OCI-LY7 (cell line): ENCODE data around the gene IMMP2L. TPM values are rescaled to one million over a fixed set of nuclear protein-coding genes. Genes with fewer than 3 reads are reported as not detected.

Experiments
- BruUV-seq: library from RNA; stranded (reverse); fragments of 400-500 nt; replicated peaks from 2 replicates; lab custom pipeline; 2021; lab: Mats Ljungman, UMichigan
- CTCF ChIA-PET: fragments of 300-600 bp; sonication (Branson Sonifier 250); formaldehyde crosslinking; loops from one replicate; lab custom pipeline; 2022; ENCODE audit warnings: antibody characterized with exemption; ENCODE audit not compliant: unreplicated experiment; lab: Charles Lee
- POLR2A ChIA-PET: fragments of 300-600 bp; sonication (Branson Sonifier 250); formaldehyde crosslinking; loops from one replicate; lab custom pipeline; 2022; ENCODE audit warnings: antibody characterized with exemption; lab: Charles Lee
- DNase-seq: peaks from one replicate; pipeline ENCODE4 v3.0.0-alpha.2; 2015; ENCODE audit warnings: low spot score
- H2AFZ ChIP-seq: fragments of 200-600 bp; sonication (generic), shearing (Covaris generic); 2 replicates; pipeline ENCODE4 v1.6.1; 2014; ENCODE audit warnings: mild to moderate bottlenecking, antibody characterized with exemption, low read length, moderate library complexity
- H3K27ac ChIP-seq: fragments of 200-600 bp; sonication (generic); 2 replicates; pipeline ENCODE4 v1.5.1; 2014; ENCODE audit warnings: mixed run types, low read depth, mild to moderate bottlenecking, moderate library complexity, low read length, inconsistent platforms; ENCODE audit not compliant: poor library complexity, severe bottlenecking
- H3K36me3 ChIP-seq: fragments of 200-600 bp; sonication (generic); 2 replicates; pipeline ENCODE4 v1.6.1; 2014; ENCODE audit warnings: mild to moderate bottlenecking, antibody characterized with exemption, low read length, moderate library complexity, mixed read lengths; ENCODE audit not compliant: insufficient read depth
- H3K4me1 ChIP-seq: fragments of 200-600 bp; sonication (generic); 2 replicates; pipeline ENCODE4 v1.5.1; 2014; ENCODE audit warnings: mild to moderate bottlenecking, low read length; ENCODE audit not compliant: insufficient read depth, poor library complexity, severe bottlenecking
- H3K4me2 ChIP-seq: fragments of 200-600 bp; sonication (generic); 2 replicates; pipeline ENCODE4 v1.6.1; 2014; ENCODE audit warnings: mild to moderate bottlenecking, low read length
- H3K4me3 ChIP-seq: fragments of 200-600 bp; sonication (generic); 2 replicates; pipeline ENCODE4 v1.5.1; 2014; ENCODE audit warnings: mild to moderate bottlenecking, low read depth, low read length; ENCODE audit not compliant: poor library complexity, severe bottlenecking
- H3K79me2 ChIP-seq: fragments of 200-600 bp; sonication (generic); 2 replicates; pipeline ENCODE4 v1.6.1; 2016; ENCODE audit warnings: low read depth, mild to moderate bottlenecking, low read length, moderate library complexity, mixed read lengths; ENCODE audit not compliant: insufficient read depth
- H3K9me2 ChIP-seq: fragments of 200-600 bp; sonication (generic); 2 replicates; pipeline ENCODE4 v1.6.1; 2016; ENCODE audit warnings: mild to moderate bottlenecking, low read length, mixed read lengths; ENCODE audit not compliant: insufficient read depth
- H3K9me3 ChIP-seq: fragments of 200-600 bp; sonication (generic); 2 replicates; pipeline ENCODE4 v1.6.1; 2014; ENCODE audit warnings: mild to moderate bottlenecking, mixed run types, low read length, mixed read lengths
- H4K20me1 ChIP-seq: fragments of 200-600 bp; sonication (generic); 2 replicates; pipeline ENCODE4 v1.6.1; 2014; ENCODE audit warnings: mild to moderate bottlenecking, antibody characterized with exemption, low read length, moderate library complexity, mixed read lengths; ENCODE audit not compliant: insufficient read depth
- EZH2phosphoT487 ChIP-seq: fragments of 200-600 bp; sonication (generic); IDR thresholded peaks from 2 replicates; pipeline ENCODE4 v1.6.1; 2018; ENCODE audit warnings: low read depth, borderline replicate concordance, mild to moderate bottlenecking, mixed run types, antibody characterized with exemption, low read length, moderate library complexity, mixed read lengths
- intact Hi-C: fragments of 100-400 bp; cut with micrococcal nuclease; formaldehyde crosslinking; loops from one replicate; pipeline ENCODE4 v1.10.0; 2022; ENCODE audit not compliant: unreplicated experiment
- total RNA-seq, 2 experiments: library from RNA; depleted of rRNA in 1 of 2; stranded (reverse); fragments of >200 nt in 1 of 2; shearing (Covaris generic) in 1 of 2; gene quantifications; 2 replicates each; pipeline ENCODE4 v1.2.3, GENCODE V29; 2014 to 2022
- TF ChIP-seq, protein P1 (sequence below): fragments of 200-600 bp; sonication (generic); conservative IDR thresholded peaks from 2 replicates; pipeline ENCODE4 v1.5.1; 2014; ENCODE audit warnings: mild to moderate bottlenecking, antibody characterized with exemption, low read length, moderate library complexity, mixed read lengths

The IMMP2L gene
- total RNA-seq, 2 experiments from 2014 or later: 8.0 to 25.4 TPM

DNA sequence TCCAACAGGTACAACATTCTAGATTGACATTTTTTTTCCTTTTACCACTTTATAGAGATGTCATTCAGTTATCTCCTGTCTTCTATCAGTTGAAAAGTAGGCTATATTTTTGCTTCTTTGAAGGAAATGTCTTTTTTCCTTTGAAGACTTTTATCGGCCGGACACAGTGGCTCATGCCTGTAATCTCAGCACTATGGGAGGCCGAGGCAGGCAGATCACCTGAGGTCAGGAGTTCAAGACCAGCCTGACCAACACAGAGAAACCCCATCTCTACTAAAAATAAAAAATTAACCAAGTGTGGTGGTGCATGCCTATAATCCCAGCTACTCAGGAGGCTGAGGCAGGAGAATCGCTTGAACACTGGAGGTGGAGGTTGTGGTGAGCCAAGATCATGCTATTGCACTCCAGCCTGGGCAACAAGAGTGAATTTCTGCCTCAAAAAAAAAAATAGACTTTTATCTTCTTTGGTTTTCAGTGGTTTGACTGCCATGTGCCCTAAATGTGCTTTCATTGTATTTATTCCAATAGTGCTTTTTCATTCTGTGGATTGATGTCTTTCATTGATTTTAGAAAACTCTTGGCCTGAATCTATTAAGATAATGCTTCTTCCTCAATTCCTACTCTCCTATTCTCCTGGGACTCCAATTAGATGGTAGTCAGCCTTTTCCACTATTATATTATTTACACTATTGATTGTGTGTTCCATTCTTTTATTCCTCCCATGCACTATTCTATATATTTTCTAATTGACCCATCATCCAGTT is 84.6 kb downstream of the IMMP2L start:
- CTCF ChIA-PET: no interaction called here

DNA sequence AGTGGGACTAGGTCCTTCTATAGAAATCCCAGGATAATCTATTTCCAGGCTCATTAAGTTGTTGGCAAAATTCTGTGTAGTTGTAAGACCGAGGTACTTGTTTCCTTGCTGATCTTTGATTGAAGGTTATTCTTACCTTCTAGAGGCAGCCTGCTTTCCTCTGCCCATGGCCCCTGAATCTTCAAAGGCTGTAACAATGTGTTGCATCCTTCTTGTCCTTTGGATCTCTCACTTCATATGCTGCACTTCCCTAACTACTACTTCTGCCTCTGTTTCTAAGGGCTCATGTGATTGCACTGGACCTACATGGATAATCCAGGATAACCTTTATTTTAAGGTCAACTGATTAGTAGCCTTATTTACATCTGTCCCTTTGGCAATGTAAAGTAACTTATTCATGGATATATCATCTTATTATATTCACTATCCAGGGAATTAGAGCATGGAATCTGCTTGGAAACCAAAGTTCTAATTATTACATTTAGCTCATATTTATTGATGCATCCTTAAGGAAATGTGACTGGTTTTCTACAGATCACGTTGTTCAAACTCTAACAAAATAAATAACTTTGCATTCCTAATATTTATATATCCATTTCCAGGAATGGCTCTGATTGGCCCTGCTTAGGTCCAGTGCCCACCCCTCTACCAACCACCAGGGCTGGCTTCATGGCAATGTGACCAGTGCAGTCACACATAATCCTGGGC is 85.6 kb downstream of the IMMP2L start:
- H3K79me2 ChIP-seq: no peaks in the 10 kb centered on the region
- H3K4me2 ChIP-seq: no peak overlapping the region
- H3K9me3 ChIP-seq: no peaks in the 10 kb centered on the region
- H2AFZ ChIP-seq: no peak overlapping the region
- H3K4me1 ChIP-seq: no peaks in the 10 kb centered on the region
- H3K9me2 ChIP-seq: no peaks in the 10 kb centered on the region
- no peaks in the 10 kb centered on the region for H3K36me3 ChIP-seq
- intact Hi-C loops: no loop called here
- no peaks in the 10 kb centered on the region for H4K20me1 ChIP-seq
- BruUV-seq: no TSS peak
- TF ChIP-seq EZH2phosphoT487: no peak
- TF ChIP-seq, protein P1, sequence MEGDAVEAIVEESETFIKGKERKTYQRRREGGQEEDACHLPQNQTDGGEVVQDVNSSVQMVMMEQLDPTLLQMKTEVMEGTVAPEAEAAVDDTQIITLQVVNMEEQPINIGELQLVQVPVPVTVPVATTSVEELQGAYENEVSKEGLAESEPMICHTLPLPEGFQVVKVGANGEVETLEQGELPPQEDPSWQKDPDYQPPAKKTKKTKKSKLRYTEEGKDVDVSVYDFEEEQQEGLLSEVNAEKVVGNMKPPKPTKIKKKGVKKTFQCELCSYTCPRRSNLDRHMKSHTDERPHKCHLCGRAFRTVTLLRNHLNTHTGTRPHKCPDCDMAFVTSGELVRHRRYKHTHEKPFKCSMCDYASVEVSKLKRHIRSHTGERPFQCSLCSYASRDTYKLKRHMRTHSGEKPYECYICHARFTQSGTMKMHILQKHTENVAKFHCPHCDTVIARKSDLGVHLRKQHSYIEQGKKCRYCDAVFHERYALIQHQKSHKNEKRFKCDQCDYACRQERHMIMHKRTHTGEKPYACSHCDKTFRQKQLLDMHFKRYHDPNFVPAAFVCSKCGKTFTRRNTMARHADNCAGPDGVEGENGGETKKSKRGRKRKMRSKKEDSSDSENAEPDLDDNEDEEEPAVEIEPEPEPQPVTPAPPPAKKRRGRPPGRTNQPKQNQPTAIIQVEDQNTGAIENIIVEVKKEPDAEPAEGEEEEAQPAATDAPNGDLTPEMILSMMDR: no peak
- DNase-seq: no peak
- ChIA-PET CTCF (no interaction called here), POLR2A (interaction anchor here (0.6 kb wide), 1 partner anchor 17 kb away, joined by 4 read pairs; no protein-coding TSS in a partner anchor)
- H3K27ac ChIP-seq: no peak overlapping the region
- H3K4me3 ChIP-seq: no peak overlapping the region

More for the DNA sequence above, 84.6 kb downstream of the IMMP2L start:
- no peaks in the 10 kb centered on the region for H3K36me3 ChIP-seq
- no peak overlapping the region for H3K4me3 ChIP-seq
- TF ChIP-seq EZH2phosphoT487: no peak
- TF ChIP-seq, protein P1: no peak
- no peaks in the 10 kb centered on the region for H3K9me3 ChIP-seq
- no peaks in the 10 kb centered on the region for H4K20me1 ChIP-seq
- no peak overlapping the region for H3K27ac ChIP-seq
- H2AFZ ChIP-seq: no peak overlapping the region
- no peak overlapping the region for H3K4me2 ChIP-seq
- no peaks in the 10 kb centered on the region for H3K9me2 ChIP-seq
- no peak for DNase-seq
- no peaks in the 10 kb centered on the region for H3K4me1 ChIP-seq
- POLR2A ChIA-PET: interaction anchor here (0.6 to 1.3 kb wide), 3 partner anchors 18 to 101 kb away, joined by 3 to 4 read pairs (median 3); no protein-coding TSS in a partner anchor
- BruUV-seq: no TSS peak
- intact Hi-C loops: no loop called here
- H3K79me2 ChIP-seq: no peaks in the 10 kb centered on the region
